Right lobe of liver (tissue), 6 donors: Measurements from ENCODE around the gene POLE4. TPM values are rescaled to one million over a fixed set of nuclear protein-coding genes. Genes with fewer than 3 reads are reported as not detected.

Experiments used
- ATAC-seq, 4 donors: fragments of 200-7000 bp; cut with Tn5 transposase; one replicate each; pipeline ENCODE4 v1.9.1; 2020; ENCODE audit warnings: mild to moderate bottlenecking in 4 of 4, moderate library complexity in 4 of 4
- DNase-seq, 3 donors: peaks; one replicate each; pipeline ENCODE4 v3.0.0-alpha.2; 2020
- H3K27ac ChIP-seq, 3 donors: fragments of 200-600 bp; one replicate each; pipeline ENCODE4 v1.8.0; 2022
- H3K27me3 ChIP-seq, 2 donors: fragments of 200-600 bp; one replicate each; pipeline ENCODE4 v1.8.0; 2022
- H3K36me3 ChIP-seq, 4 donors: fragments of 200-600 bp; sonication (generic) in 1 of 4; one replicate each; pipeline versions ENCODE4 v1.5.1 to v1.8.0; 2017 to 2022; ENCODE audit warnings: control low read depth in 1 of 4
- H3K4me1 ChIP-seq, 4 donors: fragments of 200-600 bp; sonication (generic) in 1 of 4; one replicate each; pipeline versions ENCODE4 v1.5.1 to v1.8.0; 2017 to 2022; ENCODE audit warnings: control low read depth in 1 of 4
- H3K4me3 ChIP-seq, 3 donors: fragments of 200-600 bp; one replicate each; pipeline ENCODE4 v1.8.0; 2022
- H3K9me3 ChIP-seq, 4 donors: fragments of 200-600 bp; sonication (generic) in 1 of 4; one replicate each; pipeline versions ENCODE4 v1.5.1 to v1.8.0; 2017 to 2022; ENCODE audit warnings: control low read depth in 1 of 4
- POLR2A ChIP-seq: fragments of 450-650 bp; IDR thresholded peaks from one replicate; pipeline ENCODE4 v1.6.1; 2017; ENCODE audit warnings: antibody characterized with exemption, mild to moderate bottlenecking
- WGBS: methylation state at CpG from one replicate; pipeline ENCODE4 v1.1.6; 2018; ENCODE audit warnings: low coverage, low lambda C conversion rate; ENCODE audit not compliant: insufficient coverage; ENCODE audit errors: missing lambda C conversion rate; 5-methylcytosine and 5-hydroxymethylcytosine counted together
- intact Hi-C, 2 donors: fragments of 100-400 bp; cut with DNase I; formaldehyde crosslinking; loops; one replicate each; pipeline versions ENCODE4 v1.11.2 to v1.14.1; 2022
- total RNA-seq, 6 experiments: library from RNA; depleted of rRNA in 2 of 6; stranded (reverse); fragments of >200 nt in 2 of 6; fragmentation: NEBNext Ultra II Directional in 3 of 6; extraction: Animal tissue kit (Norgen Biotek cat#: 25700) in 3 of 6; gene quantifications; one replicate each; pipeline versions ENCODE4 v1.1.0 to v1.2.4, GENCODE V29; 2016 to 2023
- TF ChIP-seq, protein P1 (sequence below), 4 donors: fragments of 200-600 bp in 3 of 4; fragments of 450-650 bp in 1 of 4; IDR thresholded peaks; one replicate each; pipeline versions ENCODE4 v1.5.1 to v1.8.0; 2016 to 2022; ENCODE audit warnings: antibody characterized with exemption in 4 of 4, mild to moderate bottlenecking in 2 of 4
- donor health status: DM: no; HTN: yes; CAD: no.
- donor health status: DM: no; HTN: no; CAD: no.
- donor health status: DM: no; HTN: no; CAD: no.
- donor health status: DM: no; HTN: yes; CAD: no.
- donor health status: DM: no; HTN: yes; CAD: no.

The POLE4 gene
- total RNA-seq, 6 experiments from 2014 or later: 9.8 to 31.4 (median 25.7) TPM

GRCh38 chr2:74957886-74958273 lies 563 bp upstream of the POLE4 start:
- 48% methylated on average over 4 of the region's 4 CpGs for WGBS
- Histone ChIP-seq H3K36me3 (no peaks in the 10 kb centered on the region), H3K9me3 (no peaks in the 10 kb centered on the region), H3K4me1 (peaks cover 0 to 5% (median 2%) of the 10 kb centered on the region in 4 donors), H3K27me3 (no peaks in the 10 kb centered on the region), H3K4me3 (peak overlapping the region; percentile 75 to 96 (median 87)), H3K27ac (peak overlapping the region; percentile 74 to 91 (median 87))
- DNase-seq: no peak
- TF ChIP-seq, protein P1, sequence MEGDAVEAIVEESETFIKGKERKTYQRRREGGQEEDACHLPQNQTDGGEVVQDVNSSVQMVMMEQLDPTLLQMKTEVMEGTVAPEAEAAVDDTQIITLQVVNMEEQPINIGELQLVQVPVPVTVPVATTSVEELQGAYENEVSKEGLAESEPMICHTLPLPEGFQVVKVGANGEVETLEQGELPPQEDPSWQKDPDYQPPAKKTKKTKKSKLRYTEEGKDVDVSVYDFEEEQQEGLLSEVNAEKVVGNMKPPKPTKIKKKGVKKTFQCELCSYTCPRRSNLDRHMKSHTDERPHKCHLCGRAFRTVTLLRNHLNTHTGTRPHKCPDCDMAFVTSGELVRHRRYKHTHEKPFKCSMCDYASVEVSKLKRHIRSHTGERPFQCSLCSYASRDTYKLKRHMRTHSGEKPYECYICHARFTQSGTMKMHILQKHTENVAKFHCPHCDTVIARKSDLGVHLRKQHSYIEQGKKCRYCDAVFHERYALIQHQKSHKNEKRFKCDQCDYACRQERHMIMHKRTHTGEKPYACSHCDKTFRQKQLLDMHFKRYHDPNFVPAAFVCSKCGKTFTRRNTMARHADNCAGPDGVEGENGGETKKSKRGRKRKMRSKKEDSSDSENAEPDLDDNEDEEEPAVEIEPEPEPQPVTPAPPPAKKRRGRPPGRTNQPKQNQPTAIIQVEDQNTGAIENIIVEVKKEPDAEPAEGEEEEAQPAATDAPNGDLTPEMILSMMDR (IDR thresholded peaks at IDR 0.05): no peak
- TF ChIP-seq POLR2A: no peak
- ATAC-seq: no peak
- intact Hi-C loops: no loop called here

GRCh38 chr2:74959106-74959751 lies 786 bp downstream of the POLE4 start:
- H3K36me3 ChIP-seq: no peaks in the 10 kb centered on the region
- WGBS: 78% methylated on average over 6 of the region's 10 CpGs
- H3K9me3 ChIP-seq: no peaks in the 10 kb centered on the region
- peak overlapping the region in 2 of 3 donors; percentile 87 to 91 for H3K27ac ChIP-seq
- peak overlapping the region; percentile 75 to 96 (median 87) for H3K4me3 ChIP-seq
- no peak for DNase-seq
- H3K4me1 ChIP-seq: peaks cover 0 to 5% (median 2%) of the 10 kb centered on the region in 4 donors
- TF ChIP-seq, protein P1 (IDR thresholded peaks at IDR 0.05): no peak
- no peak for TF ChIP-seq POLR2A
- H3K27me3 ChIP-seq: no peaks in the 10 kb centered on the region
- ATAC-seq: no peak
- intact Hi-C loops: no loop called here

DNA sequence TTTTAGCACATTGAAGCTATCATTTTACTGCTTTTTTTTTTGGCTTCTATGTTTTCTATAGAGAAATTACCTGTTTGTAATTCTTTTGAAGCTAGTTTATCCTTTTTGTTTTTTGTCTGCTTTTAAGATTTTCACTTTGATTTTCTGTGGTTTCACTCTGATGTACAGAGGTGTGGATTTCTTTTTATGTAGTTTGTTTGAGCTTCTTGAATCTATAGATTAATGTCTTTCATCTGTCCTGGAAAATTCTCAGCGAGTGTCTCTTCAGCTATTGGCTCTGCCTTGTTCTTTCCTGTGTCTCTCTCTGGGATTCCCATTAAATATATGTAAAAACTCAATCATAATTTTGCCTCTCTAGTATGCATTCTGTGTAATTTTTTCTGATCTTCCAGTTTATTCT lies 8.4 kb downstream of the POLE4 start:
- Histone ChIP-seq H3K36me3 (peaks cover 0 to 5% (median 0%) of the 10 kb centered on the region in 4 donors), H3K27ac (no peak overlapping the region), H3K9me3 (no peaks in the 10 kb centered on the region), H3K4me3 (no peak overlapping the region), H3K4me1 (no peaks in the 10 kb centered on the region), H3K27me3 (no peaks in the 10 kb centered on the region)
- no peak for TF ChIP-seq POLR2A
- TF ChIP-seq, protein P1 (IDR thresholded peaks at IDR 0.05): no peak
- WGBS: 91% methylated on average over 1 of the region's 1 CpG
- ATAC-seq: no peak
- DNase-seq: no peak
- intact Hi-C loops: no loop called here

- no peaks in the 10 kb centered on the region for H3K9me3 ChIP-seq
- ATAC-seq: no peak
- no peak overlapping the region for H3K4me3 ChIP-seq
- no peaks in the 10 kb centered on the region for H3K4me1 ChIP-seq
- no peaks in the 10 kb centered on the region for H3K27me3 ChIP-seq
- intact Hi-C loops: no loop called here
- WGBS: 94% methylated on average over 3 of the region's 7 CpGs
- no peak overlapping the region for H3K27ac ChIP-seq
- no peaks in the 10 kb centered on the region for H3K36me3 ChIP-seq
- no peak for TF ChIP-seq POLR2A
- TF ChIP-seq, protein P1 (IDR thresholded peaks at IDR 0.05): no peak
- DNase-seq: no peak
Measured at GRCh38 chr2:74975016-74975415, 16.6 kb downstream of the POLE4 start.
